ENCODE measurements around the gene MTO1. TPM values are rescaled to one million over a fixed set of nuclear protein-coding genes. Genes with fewer than 3 reads are reported as not detected.
"Not testable (repeated sequence)": the region's sequence is repeated elsewhere in the genome, so short reads cannot be mapped to it uniquely, and the experiment has no call there.

MTO1 gene, protein sequence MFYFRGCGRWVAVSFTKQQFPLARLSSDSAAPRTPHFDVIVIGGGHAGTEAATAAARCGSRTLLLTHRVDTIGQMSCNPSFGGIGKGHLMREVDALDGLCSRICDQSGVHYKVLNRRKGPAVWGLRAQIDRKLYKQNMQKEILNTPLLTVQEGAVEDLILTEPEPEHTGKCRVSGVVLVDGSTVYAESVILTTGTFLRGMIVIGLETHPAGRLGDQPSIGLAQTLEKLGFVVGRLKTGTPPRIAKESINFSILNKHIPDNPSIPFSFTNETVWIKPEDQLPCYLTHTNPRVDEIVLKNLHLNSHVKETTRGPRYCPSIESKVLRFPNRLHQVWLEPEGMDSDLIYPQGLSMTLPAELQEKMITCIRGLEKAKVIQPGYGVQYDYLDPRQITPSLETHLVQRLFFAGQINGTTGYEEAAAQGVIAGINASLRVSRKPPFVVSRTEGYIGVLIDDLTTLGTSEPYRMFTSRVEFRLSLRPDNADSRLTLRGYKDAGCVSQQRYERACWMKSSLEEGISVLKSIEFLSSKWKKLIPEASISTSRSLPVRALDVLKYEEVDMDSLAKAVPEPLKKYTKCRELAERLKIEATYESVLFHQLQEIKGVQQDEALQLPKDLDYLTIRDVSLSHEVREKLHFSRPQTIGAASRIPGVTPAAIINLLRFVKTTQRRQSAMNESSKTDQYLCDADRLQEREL
- total RNA-seq (2014; rRNA removed; shearing (Covaris generic)): 14.4 and 17.8 TPM in 2 replicates

- DNase-seq (ENCODE audit: low read depth): peak; percentile 95
These were observed at the start of gene MTO1 for GRCh38 chr6:73461537-73462350. Gene MTO1, plus strand, starts transcription at chr6:73461737. Its CDS starts 118 bp downstream, at chr6:73461855.

- DNase-seq (ENCODE audit: low read depth): no peak
These were observed 48.4 kb upstream of the MTO1 start for GRCh38 chr6:73413102-73413501.

- DNase-seq (ENCODE audit: low read depth): peak; percentile 7
These were observed 43.3 kb upstream of the MTO1 start for GRCh38 chr6:73418081-73418741.

GRCh38 chr6:73421534-73421933, 40.0 kb upstream of the MTO1 start:
- DNase-seq (ENCODE audit: low read depth): no peak

GRCh38 chr6:73435236-73435635, 26.3 kb upstream of the MTO1 start:
- DNase-seq (ENCODE audit: low read depth): no peak

DNA sequence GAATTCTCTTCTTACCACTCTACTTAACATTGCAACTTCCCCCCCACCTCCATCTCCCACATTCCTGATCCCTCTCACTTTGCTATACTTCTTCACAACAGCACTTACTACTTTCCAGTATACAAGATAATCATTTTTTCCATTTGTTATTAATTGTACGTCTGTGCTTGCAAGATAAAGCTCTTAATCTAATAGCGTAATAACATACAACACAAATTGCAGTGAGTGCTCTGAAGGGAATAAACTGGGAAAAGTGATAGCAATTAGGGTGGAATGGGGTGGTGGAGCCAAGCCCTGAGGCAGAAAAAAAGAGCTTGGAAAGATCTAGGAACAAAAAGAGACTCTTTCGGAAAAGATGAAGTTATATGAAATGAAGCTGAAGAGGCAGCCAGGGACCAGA, 18.0 kb upstream of the MTO1 start:
- no peak for DNase-seq (ENCODE audit: low read depth)

DNA sequence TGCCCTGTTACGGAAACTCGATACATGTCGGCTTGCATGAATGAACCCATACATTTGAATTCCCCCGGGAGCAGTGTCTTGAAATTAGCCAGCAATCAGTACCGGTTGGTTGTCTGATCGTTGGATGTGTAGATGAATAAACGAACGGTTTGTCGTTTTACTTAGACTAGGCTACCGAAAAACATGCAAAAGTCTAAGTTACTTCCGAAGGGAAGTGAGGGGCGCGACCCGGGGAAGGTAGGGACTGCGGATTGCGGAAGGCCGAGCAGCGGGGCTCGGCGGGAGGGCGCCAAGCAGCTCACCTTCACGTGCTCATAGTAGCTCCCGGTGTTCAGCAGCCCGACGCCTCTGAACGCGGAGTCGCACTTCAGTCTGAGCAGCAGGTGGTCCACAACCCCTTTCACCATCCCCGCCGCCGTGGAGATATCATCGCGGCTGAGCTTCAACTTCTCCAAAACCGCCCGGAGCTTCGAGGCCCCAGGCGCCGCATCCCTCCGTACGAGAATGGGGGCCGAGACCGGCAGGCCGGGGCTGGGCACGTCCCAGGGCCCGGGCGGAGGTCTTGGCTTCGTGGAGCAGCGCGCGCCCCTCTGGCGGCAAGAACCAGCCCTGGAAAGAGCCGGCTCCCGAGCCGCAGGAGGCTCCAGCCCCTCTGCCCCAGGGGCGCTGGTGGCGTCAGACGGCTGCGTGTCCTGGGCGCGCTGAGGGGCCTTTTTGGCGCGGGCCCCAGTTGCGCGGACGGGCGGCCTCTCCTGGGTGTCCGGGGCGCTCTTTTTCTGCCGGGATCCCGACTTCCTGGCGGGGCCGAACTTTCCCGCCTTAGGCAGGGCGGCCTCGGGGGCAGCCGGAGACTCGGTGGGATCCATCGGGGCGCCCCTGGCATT, 10.1 kb upstream of the MTO1 start:
- DNase-seq (ENCODE audit: low read depth): peak; percentile 25

DNA sequence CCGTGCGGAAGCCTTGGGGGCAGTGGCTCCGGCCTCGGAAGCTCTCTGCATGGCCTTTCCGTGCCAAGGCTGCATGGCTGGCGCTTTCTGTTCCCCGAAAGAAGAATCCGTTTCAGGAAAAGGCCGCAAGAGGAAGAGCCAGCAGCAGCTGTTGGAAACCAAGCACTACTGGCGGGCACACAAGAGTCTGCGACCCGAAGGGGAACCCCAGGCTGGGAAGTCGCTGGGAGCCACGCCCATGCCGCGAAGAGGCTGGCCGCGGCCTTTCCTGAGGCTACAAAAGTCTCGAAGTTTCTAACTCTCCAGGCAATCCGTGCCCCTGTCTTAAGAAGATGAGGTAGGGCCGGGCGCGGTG, 9.5 kb upstream of the MTO1 start, which contains the start of gene CGAS:
CGAS (minus strand) TSS at position 191 of the 355 bp plus-strand sequence; CDS start at position 75, 116 bp downstream.
- DNase-seq (ENCODE audit: low read depth): peak; percentile 85

DNA sequence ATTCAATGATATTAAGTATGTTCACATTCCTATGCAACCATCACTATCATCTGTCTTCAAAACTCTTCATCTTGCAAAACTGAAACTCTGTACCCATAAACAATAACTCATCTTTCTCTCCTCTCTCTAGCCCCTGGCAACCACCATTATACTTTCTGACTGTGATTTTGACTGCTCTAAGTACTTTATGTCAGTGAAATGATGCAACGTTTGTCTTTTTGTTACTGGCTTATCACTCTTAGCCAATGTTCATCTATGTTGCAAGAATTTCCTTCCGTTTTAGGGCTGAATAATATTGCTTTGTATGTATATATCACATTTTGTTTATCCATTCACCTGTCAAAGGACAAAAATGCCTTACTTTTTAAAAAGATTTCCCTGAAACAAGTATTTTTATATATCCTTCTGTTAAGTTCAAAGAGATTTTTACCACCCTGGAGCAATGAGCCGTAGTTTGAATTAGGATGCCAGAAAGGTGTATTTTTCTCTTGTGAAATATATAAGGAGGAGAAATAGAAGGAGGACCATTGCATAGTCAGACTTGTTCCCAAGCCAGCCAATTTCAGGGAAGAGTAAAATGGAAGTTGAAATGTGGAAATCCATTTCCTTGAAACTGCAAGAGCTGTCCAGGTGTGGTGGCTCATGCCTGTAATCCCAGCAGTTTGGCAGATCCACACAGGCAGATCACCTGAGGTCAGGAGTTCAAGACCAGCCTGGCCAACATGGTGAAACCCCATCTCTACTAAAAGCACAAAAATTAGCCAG, 5.5 kb upstream of the MTO1 start:
- DNase-seq (ENCODE audit: low read depth): no peak

- DNase-seq (ENCODE audit: low read depth): not testable (repeated sequence)
These were observed 2.1 kb upstream of the MTO1 start for GRCh38 chr6:73459474-73459873.

- no peak for DNase-seq (ENCODE audit: low read depth)
These were observed 1.5 kb upstream of the MTO1 start for GRCh38 chr6:73460056-73460455.

DNA sequence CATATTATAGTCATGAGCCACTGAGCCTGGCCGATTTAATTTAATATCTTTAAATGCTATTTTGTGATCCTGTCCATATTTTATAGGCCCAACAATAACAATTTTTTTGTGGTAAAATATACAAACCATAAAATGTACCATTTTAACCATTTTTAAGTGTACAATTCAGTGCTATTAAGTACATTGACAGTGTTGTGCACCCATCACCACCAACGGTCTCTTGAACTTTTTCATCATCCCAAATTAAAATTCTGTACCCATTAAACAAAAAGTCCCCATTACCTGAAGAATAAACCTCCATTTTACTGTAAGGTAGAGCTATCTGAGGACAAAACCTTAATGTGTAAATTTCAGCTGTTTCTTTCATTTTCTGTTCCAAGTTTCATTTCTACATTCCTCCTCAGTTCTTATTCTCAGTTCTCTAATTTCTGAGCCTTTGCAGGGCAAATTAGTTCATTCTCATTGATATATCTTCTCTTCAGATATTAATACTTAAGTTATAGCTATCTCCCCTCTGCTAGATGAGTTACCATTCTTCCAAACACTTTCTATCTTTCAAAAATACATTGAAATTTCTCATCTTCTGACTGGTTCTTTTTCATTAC, 10.3 kb downstream of the MTO1 start:
- no peak for DNase-seq (ENCODE audit: low read depth)

- no peak for DNase-seq (ENCODE audit: low read depth)
These were observed 15.2 kb downstream of the MTO1 start for GRCh38 chr6:73476723-73477122.

DNA sequence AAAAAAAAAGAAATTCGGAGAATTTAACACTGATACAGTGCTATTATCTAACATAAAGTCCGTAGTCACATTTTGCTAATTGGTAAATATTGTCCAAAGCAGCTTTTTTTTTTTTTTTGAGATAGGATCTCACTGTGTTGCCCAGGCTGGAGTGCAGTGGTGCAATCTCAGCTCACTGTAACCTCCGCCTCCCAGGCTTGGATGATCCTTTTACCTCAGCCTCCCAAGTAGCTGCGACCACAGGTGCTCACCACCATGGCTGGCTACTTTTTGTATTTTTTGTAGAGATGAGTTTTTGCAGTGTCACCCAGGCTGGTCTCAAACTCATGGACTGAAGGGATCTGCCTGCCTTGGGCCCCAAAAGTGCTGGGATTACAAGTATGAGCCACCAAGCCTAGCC, 15.9 kb downstream of the MTO1 start:
- DNase-seq (ENCODE audit: low read depth): no peak

DNA sequence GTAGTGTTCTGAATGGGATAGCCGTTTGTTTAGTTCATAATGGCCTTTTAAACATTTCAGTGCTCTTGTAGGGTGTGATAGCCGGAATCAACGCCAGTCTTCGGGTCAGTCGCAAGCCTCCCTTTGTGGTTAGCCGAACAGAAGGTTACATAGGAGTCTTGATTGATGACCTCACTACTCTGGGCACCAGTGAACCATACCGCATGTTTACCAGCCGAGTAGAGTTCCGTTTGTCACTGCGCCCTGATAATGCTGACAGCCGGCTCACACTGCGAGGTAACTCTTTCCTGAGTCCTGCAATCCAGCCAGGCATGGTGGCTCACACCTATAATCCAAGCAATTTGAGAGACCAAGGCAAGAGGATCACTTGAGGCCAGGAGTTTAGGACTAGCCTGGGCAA, 20.4 kb downstream of the MTO1 start:
- DNase-seq (ENCODE audit: low read depth): no peak

- DNase-seq (ENCODE audit: low read depth): no peak
These were observed 22.9 kb downstream of the MTO1 start for GRCh38 chr6:73484438-73484837.

DNA sequence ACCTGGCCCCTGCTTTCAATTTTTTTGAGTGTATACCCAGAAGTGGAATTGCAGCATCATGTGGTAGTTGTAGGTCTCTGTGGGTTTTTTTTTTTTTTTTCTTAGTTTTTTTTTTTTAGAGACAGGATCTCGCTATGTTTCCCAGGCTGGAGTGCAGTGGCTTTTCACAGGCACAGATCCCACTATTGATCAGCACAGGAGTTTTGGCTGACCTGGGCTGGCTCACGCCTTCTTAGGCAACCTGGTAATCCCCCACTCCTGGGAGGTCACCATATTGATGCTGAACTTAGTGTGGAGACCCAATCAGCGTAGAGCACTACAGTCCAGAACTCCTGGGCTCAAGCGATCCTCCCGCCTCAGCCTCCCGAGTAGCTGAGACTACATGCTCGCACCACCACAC, 25.9 kb downstream of the MTO1 start:
- no peak for DNase-seq (ENCODE audit: low read depth)

- DNase-seq (ENCODE audit: low read depth): peak; percentile 12
These were observed 29.8 kb downstream of the MTO1 start for GRCh38 chr6:73491377-73491776.

GRCh38 chr6:73497915-73498314, 36.4 kb downstream of the MTO1 start:
- DNase-seq (ENCODE audit: low read depth): no peak

Measured in M059J (cell line).